Astrocyte (in vitro differentiated cells and primary cell): ENCODE results near the gene TENT5A. TPM values are rescaled to one million over a fixed set of nuclear protein-coding genes. Genes with fewer than 3 reads are reported as not detected.

Source experiments
- DNase-seq: peaks from one replicate; pipeline ENCODE4 v3.0.0-alpha.2; 2010; ENCODE audit warnings: low read depth
- FAIRE-seq: peaks from 2 replicates; lab custom pipeline; 2011; peaks lifted over from hg19 to GRCh38; lab: Jason Lieb, UNC
- H2AFZ ChIP-seq: 2 replicates; pipeline ENCODE4 v1.6.0; 2012; ENCODE audit warnings: low read depth, low read length, inconsistent platforms
- H3K27ac ChIP-seq: 2 replicates; pipeline ENCODE4 v1.5.1; 2011; ENCODE audit warnings: low read depth, low read length, inconsistent platforms
- H3K27me3 ChIP-seq: 2 replicates; pipeline ENCODE4 v1.6.0; 2011; ENCODE audit warnings: low read length, inconsistent platforms; ENCODE audit not compliant: insufficient read depth
- H3K36me3 ChIP-seq: 2 replicates; pipeline ENCODE4 v1.5.1; 2011; ENCODE audit warnings: low read length, inconsistent platforms; ENCODE audit not compliant: insufficient read depth
- H3K4me1 ChIP-seq: 2 replicates; pipeline ENCODE4 v1.5.1; 2011; ENCODE audit warnings: low read length, inconsistent platforms; ENCODE audit not compliant: insufficient read depth
- H3K4me2 ChIP-seq: 2 replicates; pipeline ENCODE4 v1.6.0; 2012; ENCODE audit warnings: low read length, inconsistent platforms
- H3K4me3 ChIP-seq: 2 replicates; pipeline ENCODE4 v1.5.1; 2011; ENCODE audit warnings: low read depth, mild to moderate bottlenecking, low read length, inconsistent platforms; ENCODE audit not compliant: insufficient read depth
- H3K79me2 ChIP-seq: 2 replicates; pipeline ENCODE4 v1.6.0; 2012; ENCODE audit warnings: mild to moderate bottlenecking, low read length, inconsistent platforms; ENCODE audit not compliant: insufficient read depth
- H3K9ac ChIP-seq: 2 replicates; pipeline ENCODE4 v1.6.0; 2012; ENCODE audit warnings: mild to moderate bottlenecking, low read length, inconsistent platforms
- H3K9me3 ChIP-seq: 2 replicates; pipeline ENCODE4 v1.5.1; 2012; ENCODE audit warnings: low read depth, mild to moderate bottlenecking, low read length, inconsistent platforms; ENCODE audit not compliant: insufficient read depth
- H4K20me1 ChIP-seq: 2 replicates; pipeline ENCODE4 v1.6.0; 2012; ENCODE audit warnings: low read length, inconsistent platforms; ENCODE audit not compliant: insufficient read depth
- H3K27ac Mint-ChIP-seq: one replicate; pipeline ENCODE4 v1.8.0; 2021; ENCODE audit warnings: mild to moderate bottlenecking, mixed read lengths; ENCODE audit not compliant: unreplicated experiment
- H3K27me3 Mint-ChIP-seq: one replicate; pipeline ENCODE4 v1.8.0; 2021; ENCODE audit warnings: low read depth, mixed read lengths; ENCODE audit not compliant: unreplicated experiment
- H3K36me3 Mint-ChIP-seq: one replicate; pipeline ENCODE4 v1.8.0; 2021; ENCODE audit warnings: low read depth, mixed read lengths; ENCODE audit not compliant: unreplicated experiment
- H3K4me1 Mint-ChIP-seq: one replicate; pipeline ENCODE4 v1.8.0; 2021; ENCODE audit warnings: low read depth, mixed read lengths; ENCODE audit not compliant: unreplicated experiment
- H3K4me3 Mint-ChIP-seq: one replicate; pipeline ENCODE4 v1.8.0; 2021; ENCODE audit warnings: mild to moderate bottlenecking, moderate library complexity, mixed read lengths; ENCODE audit not compliant: unreplicated experiment
- H3K9me3 Mint-ChIP-seq: one replicate; pipeline ENCODE4 v1.8.0; 2021; ENCODE audit warnings: mild to moderate bottlenecking, mixed read lengths; ENCODE audit not compliant: unreplicated experiment
- CTCF ChIP-seq: IDR thresholded peaks from 2 replicates; pipeline ENCODE4 v1.5.1; 2011; ENCODE audit warnings: low read depth, mild to moderate bottlenecking, inconsistent platforms, low read length, moderate library complexity; ENCODE audit not compliant: insufficient read depth
- EZH2 ChIP-seq: IDR thresholded peaks from 2 replicates; pipeline ENCODE4 v1.6.1; 2012; ENCODE audit warnings: mild to moderate bottlenecking, low read length, inconsistent platforms; ENCODE audit not compliant: insufficient read depth
- total RNA-seq: library from RNA; stranded (reverse); gene quantifications from 2 replicates; pipeline ENCODE4 v1.2.1, GENCODE V29; 2021

Gene TENT5A
- total RNA-seq, 1 donor from 2014 or later: 17.8 TPM

DNA sequence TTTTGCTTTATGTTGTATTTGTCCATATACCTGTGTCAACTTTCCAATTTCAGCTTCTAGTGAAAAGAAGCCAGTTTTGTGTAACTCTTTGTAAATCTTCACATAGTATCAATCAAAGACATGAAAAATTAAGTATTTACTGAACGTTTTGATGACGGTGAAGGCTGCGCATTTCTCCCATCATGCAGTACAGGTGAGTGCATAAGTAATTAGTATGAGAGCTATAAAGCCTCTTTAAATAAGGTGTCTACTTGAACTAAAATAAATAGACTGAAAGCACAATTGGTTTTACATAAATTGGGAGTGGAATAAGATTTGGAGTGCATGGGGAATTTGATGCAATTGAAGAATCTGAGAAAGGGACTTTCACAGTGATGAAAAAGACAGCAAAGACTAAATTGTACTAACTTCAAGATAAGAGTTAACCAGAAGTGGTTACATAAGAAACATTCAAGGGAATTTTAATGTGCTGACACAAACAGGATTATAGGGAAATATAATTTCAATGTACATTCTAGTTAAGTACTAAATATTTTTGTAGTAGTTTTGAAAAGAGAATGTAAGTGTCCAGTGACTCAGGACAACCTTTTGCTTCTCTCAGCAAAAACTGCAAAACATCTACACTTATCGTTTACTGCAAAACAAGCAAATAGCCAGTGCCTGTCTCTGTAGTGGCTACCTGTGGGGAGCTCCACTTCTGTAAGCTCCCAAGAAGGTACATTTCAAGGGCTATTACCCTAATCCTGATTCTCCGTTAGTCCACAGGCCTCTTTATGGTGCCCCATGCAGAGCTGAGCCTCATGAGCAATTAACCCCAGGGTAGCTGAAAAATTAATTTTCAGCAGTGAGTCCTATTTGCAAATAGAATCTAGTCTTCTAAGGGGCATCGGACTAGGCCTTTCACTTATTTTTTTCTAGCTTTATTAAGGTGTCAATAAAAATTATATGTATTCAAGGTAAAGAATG lies 13.0 kb downstream of the TENT5A start:
- Histone ChIP-seq H3K9me3 (no peaks in the 10 kb centered on the region), H3K27me3 (no peaks in the 10 kb centered on the region), H3K4me1 (no peaks in the 10 kb centered on the region), H3K27ac (no peak overlapping the region), H3K36me3 (no peaks in the 10 kb centered on the region), H3K79me2 (no peaks in the 10 kb centered on the region), H2AFZ (no peak overlapping the region), H3K4me2 (no peak overlapping the region), H4K20me1 (no peaks in the 10 kb centered on the region), H3K9ac (no peak overlapping the region), H3K4me3 (no peak overlapping the region)
- Mint-ChIP-seq H3K27me3 (no peaks in the 10 kb centered on the region), H3K4me3 (no peak overlapping the region), H3K27ac (no peak overlapping the region), H3K9me3 (peaks cover 6% of the 10 kb centered on the region), H3K36me3 (peaks cover 5% of the 10 kb centered on the region), H3K4me1 (peaks cover 12% of the 10 kb centered on the region)
- no peak for DNase-seq
- no peak for FAIRE-seq
- no peak for TF ChIP-seq EZH2
- TF ChIP-seq CTCF: no peak

- no peak overlapping the region for H3K4me2 ChIP-seq
- no peaks in the 10 kb centered on the region for H3K27me3 Mint-ChIP-seq
- peaks cover 6% of the 10 kb centered on the region for H3K9me3 Mint-ChIP-seq
- peaks cover 8% of the 10 kb centered on the region for H3K4me1 Mint-ChIP-seq
- TF ChIP-seq EZH2 (no peak), CTCF (no peak)
- no peak overlapping the region for H3K27ac Mint-ChIP-seq
- H3K4me1 ChIP-seq: no peaks in the 10 kb centered on the region
- H4K20me1 ChIP-seq: no peaks in the 10 kb centered on the region
- no peak overlapping the region for H2AFZ ChIP-seq
- no peaks in the 10 kb centered on the region for H3K36me3 ChIP-seq
- H3K9ac ChIP-seq: no peak overlapping the region
- H3K27ac ChIP-seq: no peak overlapping the region
- FAIRE-seq (peak; percentile 17), DNase-seq (no peak)
- H3K79me2 ChIP-seq: no peaks in the 10 kb centered on the region
- peaks cover 4% of the 10 kb centered on the region for H3K36me3 Mint-ChIP-seq
- no peak overlapping the region for H3K4me3 Mint-ChIP-seq
- H3K9me3 ChIP-seq: no peaks in the 10 kb centered on the region
- H3K27me3 ChIP-seq: no peaks in the 10 kb centered on the region
- no peak overlapping the region for H3K4me3 ChIP-seq
Observed at GRCh38 chr6:81736428-81736827, 16.1 kb downstream of the TENT5A start.
